Measurements from ENCODE around the gene CYFIP1. TPM values are rescaled to one million over a fixed set of nuclear protein-coding genes. Genes with fewer than 3 reads are reported as not detected.

The CYFIP1 gene
- total and polyA plus RNA-seq, 4 donors = 27.0 to 136 (median 86.7) TPM

GRCh38 chr15:22890296-22890695 is 89.9 kb downstream of the CYFIP1 start:
- DNase-seq = no peak
- Histone ChIP-seq H3K9me3 (ENCODE audit: control insufficient read depth in 4 of 4, insufficient read depth in 3 of 4, low read length in 3 of 4) (no peaks in the 10 kb centered on the region), H3K36me3 (ENCODE audit: control insufficient read depth in 4 of 4, insufficient read depth in 4 of 4, low read length in 4 of 4) (peaks cover 13 to 32% (median 28%) of the 10 kb centered on the region in 4 donors), H3K27me3 (ENCODE audit: control insufficient read depth in 3 of 3, insufficient read depth in 3 of 3, low read length in 2 of 3) (no peaks in the 10 kb centered on the region), H3K27ac (ENCODE audit: low read depth in 1 of 2, low read length in 1 of 2) (no peak overlapping the region), H3K9ac (ENCODE audit: insufficient read depth in 1 of 2, low read length in 2 of 2) (no peak overlapping the region), H3K4me3 (no peak overlapping the region), H3K4me1 (ENCODE audit: control insufficient read depth in 5 of 5, insufficient read depth in 5 of 5, low read length in 5 of 5) (no peaks in the 10 kb centered on the region)
- no peak for ATAC-seq (ENCODE audit: insufficient read depth, low FRiP score)
- TF ChIP-seq, protein P1, sequence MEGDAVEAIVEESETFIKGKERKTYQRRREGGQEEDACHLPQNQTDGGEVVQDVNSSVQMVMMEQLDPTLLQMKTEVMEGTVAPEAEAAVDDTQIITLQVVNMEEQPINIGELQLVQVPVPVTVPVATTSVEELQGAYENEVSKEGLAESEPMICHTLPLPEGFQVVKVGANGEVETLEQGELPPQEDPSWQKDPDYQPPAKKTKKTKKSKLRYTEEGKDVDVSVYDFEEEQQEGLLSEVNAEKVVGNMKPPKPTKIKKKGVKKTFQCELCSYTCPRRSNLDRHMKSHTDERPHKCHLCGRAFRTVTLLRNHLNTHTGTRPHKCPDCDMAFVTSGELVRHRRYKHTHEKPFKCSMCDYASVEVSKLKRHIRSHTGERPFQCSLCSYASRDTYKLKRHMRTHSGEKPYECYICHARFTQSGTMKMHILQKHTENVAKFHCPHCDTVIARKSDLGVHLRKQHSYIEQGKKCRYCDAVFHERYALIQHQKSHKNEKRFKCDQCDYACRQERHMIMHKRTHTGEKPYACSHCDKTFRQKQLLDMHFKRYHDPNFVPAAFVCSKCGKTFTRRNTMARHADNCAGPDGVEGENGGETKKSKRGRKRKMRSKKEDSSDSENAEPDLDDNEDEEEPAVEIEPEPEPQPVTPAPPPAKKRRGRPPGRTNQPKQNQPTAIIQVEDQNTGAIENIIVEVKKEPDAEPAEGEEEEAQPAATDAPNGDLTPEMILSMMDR (IDR thresholded peaks at IDR 0.05; ENCODE audit: control extremely low read depth, extremely low read depth) = no peak
- 98 to 99% methylated on average over 10 to 11 of the region's 11 CpGs for WGBS, 2 donors

- no peak for ATAC-seq (ENCODE audit: insufficient read depth, low FRiP score)
- Histone ChIP-seq H3K4me3 (no peak overlapping the region), H3K9me3 (ENCODE audit: control insufficient read depth in 4 of 4, insufficient read depth in 3 of 4, low read length in 3 of 4) (no peaks in the 10 kb centered on the region), H3K4me1 (ENCODE audit: control insufficient read depth in 5 of 5, insufficient read depth in 5 of 5, low read length in 5 of 5) (no peaks in the 10 kb centered on the region), H3K27me3 (ENCODE audit: control insufficient read depth in 3 of 3, insufficient read depth in 3 of 3, low read length in 2 of 3) (no peaks in the 10 kb centered on the region), H3K27ac (ENCODE audit: low read depth in 1 of 2, low read length in 1 of 2) (no peak overlapping the region), H3K36me3 (ENCODE audit: control insufficient read depth in 4 of 4, insufficient read depth in 4 of 4, low read length in 4 of 4) (peaks cover 13 to 32% (median 29%) of the 10 kb centered on the region in 4 donors), H3K9ac (ENCODE audit: insufficient read depth in 1 of 2, low read length in 2 of 2) (no peak overlapping the region)
- 92 to 95% methylated on average over 14 of the region's 14 CpGs for WGBS, 2 donors
- TF ChIP-seq, protein P1 (IDR thresholded peaks at IDR 0.05; ENCODE audit: control extremely low read depth, extremely low read depth) = no peak
- DNase-seq = no peak
Measured at GRCh38 chr15:22889146-22889818, 90.9 kb downstream of the CYFIP1 start.

DNA sequence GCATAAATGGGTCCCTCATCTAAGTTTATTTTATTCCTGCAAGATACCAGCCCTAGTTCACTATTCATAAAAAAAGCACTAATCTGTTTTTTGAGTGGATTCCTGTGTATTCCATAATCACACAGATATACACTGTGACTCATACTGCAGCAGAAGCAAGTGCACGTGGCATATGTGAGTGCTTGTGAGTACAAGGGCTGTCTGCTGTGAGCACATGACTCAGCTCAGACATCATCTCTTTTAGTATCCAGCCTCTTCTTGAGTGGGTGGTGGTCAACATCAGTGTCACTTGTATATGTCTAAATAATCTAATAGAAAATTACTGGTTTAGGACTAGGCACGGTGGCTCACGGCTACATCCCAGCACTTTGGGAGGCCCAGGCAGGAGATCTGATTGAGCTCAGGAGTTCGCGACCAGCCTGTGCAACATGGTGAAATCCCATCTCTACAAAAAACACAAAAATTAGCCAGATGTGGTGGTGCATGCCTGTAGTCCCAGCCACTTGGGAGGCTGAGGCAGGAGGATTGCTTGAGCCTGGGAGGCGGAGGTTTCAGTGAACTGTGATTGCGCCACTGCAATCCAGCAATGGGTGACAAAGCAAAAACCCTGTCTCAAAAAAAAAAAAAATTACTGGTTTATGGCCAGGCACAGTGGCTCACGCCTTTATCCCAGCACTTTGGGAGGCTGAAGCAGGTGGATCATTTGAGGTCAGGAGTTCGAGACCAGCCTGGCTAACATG is 91.9 kb downstream of the CYFIP1 start:
- no peaks in the 10 kb centered on the region for H3K4me1 ChIP-seq (ENCODE audit: control insufficient read depth in 5 of 5, insufficient read depth in 5 of 5, low read length in 5 of 5)
- no peak overlapping the region for H3K4me3 ChIP-seq
- no peaks in the 10 kb centered on the region for H3K9me3 ChIP-seq (ENCODE audit: control insufficient read depth in 4 of 4, insufficient read depth in 3 of 4, low read length in 3 of 4)
- H3K36me3 ChIP-seq (ENCODE audit: control insufficient read depth in 4 of 4, insufficient read depth in 4 of 4, low read length in 4 of 4) = peaks cover 13 to 27% (median 24%) of the 10 kb centered on the region in 4 donors
- TF ChIP-seq, protein P1 (IDR thresholded peaks at IDR 0.05; ENCODE audit: control extremely low read depth, extremely low read depth) = no peak
- no peak for DNase-seq
- H3K27ac ChIP-seq (ENCODE audit: low read depth in 1 of 2, low read length in 1 of 2) = no peak overlapping the region
- no peak overlapping the region for H3K9ac ChIP-seq (ENCODE audit: insufficient read depth in 1 of 2, low read length in 2 of 2)
- ATAC-seq (ENCODE audit: insufficient read depth, low FRiP score) = no peak
- WGBS, 2 donors = 90 to 95% methylated on average over 9 of the region's 9 CpGs
- H3K27me3 ChIP-seq (ENCODE audit: control insufficient read depth in 3 of 3, insufficient read depth in 3 of 3, low read length in 2 of 3) = no peaks in the 10 kb centered on the region
